A673 (cell line): ENCODE results near the gene RABGAP1L.

ENCODE experiments used
- CTCF ChIP-seq: fragments of 300-800, 200-600 bp; sonication (generic); conservative IDR thresholded peaks from 2 replicates; pipeline ENCODE4 v1.5.1; 2017; ENCODE audit warnings: low read depth, mild to moderate bottlenecking, antibody characterized with exemption, low read length, moderate library complexity, mixed read lengths
- EZH2 ChIP-seq: fragments of 200-600 bp; sonication (generic); IDR thresholded peaks from 2 replicates; pipeline ENCODE4 v1.6.1; 2017; ENCODE audit warnings: borderline replicate concordance, low read depth, mild to moderate bottlenecking, mixed read lengths, antibody characterized with exemption, low read length; ENCODE audit not compliant: poor library complexity, severe bottlenecking

GRCh38 chr1:174219606-174220370, 60.5 kb downstream of the RABGAP1L start:
- TF ChIP-seq CTCF, result no peak
- TF ChIP-seq EZH2, result no peak
